Breast epithelium (tissue), 3 donors: ENCODE results near the gene MAD2L2.

Source experiments
- CTCF ChIP-seq, 3 donors: fragments of 450-650 bp; IDR thresholded peaks; one replicate each; pipeline ENCODE4 v1.5.1; 2016 to 2017; ENCODE audit warnings: antibody characterized with exemption in 3 of 3, mild to moderate bottlenecking in 3 of 3, moderate library complexity in 3 of 3
- POLR2A ChIP-seq: fragments of 450-650 bp; IDR thresholded peaks from one replicate; pipeline ENCODE4 v1.6.1; 2016; ENCODE audit warnings: antibody characterized with exemption, mild to moderate bottlenecking, moderate library complexity
- POLR2AphosphoS5 ChIP-seq, 3 donors: sonication (generic); formaldehyde crosslinking; IDR thresholded peaks; one replicate each; pipeline ENCODE4 v1.6.1; 2017; ENCODE audit warnings: antibody characterized with exemption in 3 of 3

GRCh38 chr1:11684070-11684469 lies 3.1 kb upstream of the MAD2L2 start:
- TF ChIP-seq CTCF (IDR thresholded peaks at IDR 0.05) = no peak
- no peak for TF ChIP-seq POLR2A
- no peak for TF ChIP-seq POLR2AphosphoS5 (IDR thresholded peaks at IDR 0.05)
